GM21619 (cell line): ENCODE data around the gene FASLG.

Experiments used
- ATAC-seq: cut with Tn5 transposase; IDR thresholded peaks from one replicate; pipeline ENCODE4 v1.9.1; 2021; ENCODE audit not compliant: unreplicated experiment

Gene FASLG

DNA sequence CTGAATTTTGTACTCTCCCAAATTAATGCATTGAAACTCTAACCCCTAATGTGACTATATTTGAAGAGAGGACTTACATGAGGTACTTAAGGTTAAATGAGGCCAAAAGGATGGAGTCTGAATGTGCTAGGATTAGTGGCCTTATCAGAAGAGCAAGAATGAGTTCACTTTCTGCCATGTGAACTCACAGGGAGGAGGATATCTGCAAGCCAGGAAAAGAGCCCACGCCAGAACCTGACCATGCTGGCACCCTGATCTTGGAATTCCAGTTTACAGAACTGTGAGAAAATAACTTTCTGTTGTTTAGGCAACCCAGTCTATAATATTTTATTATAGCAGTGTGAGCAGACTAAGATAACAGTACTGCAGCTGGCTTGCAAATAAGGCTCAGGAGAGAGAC lies 12.2 kb upstream of the FASLG start:
- ATAC-seq = no peak

DNA sequence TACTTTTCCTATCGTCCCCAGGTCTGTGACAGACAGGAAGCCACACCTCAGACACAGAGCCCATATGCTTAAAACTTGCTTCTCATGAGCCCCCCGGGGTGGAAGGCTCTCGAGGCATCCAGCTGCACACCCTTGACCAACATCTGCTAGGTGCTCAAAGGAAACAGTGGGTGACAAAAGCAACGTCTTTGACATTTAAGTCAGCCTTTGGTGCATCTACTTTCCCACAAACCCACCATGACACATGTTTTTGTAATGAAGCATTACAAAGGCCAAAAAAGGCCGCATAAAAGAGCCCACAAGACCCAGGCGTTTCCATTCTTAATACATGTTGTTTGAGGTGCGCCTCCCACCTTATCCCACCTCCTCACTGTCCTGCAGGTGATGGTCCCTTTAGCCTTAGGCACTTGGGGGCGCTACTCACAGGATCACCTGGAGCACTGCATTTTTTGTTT lies 11.8 kb upstream of the FASLG start:
- no peak for ATAC-seq

GRCh38 chr1:172647987-172648386 lies 10.9 kb upstream of the FASLG start:
- no peak for ATAC-seq

GRCh38 chr1:172650474-172651193 lies 8.3 kb upstream of the FASLG start:
- no peak for ATAC-seq

DNA sequence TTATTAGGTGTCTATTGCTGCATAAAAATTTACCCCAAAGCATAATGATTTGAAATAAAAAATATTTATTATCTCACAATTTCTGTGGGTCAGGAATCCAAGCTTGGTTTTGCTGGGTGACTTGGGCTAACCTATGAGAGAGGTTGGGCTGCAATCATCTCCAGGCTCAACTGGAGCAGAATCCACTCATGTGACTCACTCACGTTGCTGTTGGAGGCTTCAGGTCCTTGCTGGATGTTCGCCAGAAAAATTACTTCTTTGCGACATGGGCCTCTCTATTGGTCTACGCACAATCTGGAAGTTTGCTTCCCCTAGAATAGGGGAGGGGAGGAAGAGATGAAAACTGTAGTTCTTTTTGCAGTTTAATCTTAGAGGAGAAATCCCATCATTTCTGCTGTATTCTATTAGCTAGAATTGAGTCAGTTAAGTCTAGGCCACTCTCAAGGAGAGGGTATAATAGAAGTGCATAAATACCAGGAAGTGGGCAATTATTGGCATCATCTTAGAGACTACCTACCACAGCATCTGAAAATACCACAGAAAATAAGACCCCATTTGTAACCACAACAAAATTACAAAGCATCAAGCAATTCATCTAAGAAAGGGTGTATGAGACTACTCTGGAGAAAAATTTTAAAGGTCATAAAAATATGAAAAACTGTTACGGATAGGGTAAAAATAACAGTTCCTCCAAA lies 5.7 kb upstream of the FASLG start:
- ATAC-seq = no peak

- no peak for ATAC-seq
Observed at GRCh38 chr1:172654535-172654934, 4.4 kb upstream of the FASLG start.

GRCh38 chr1:172656576-172656975 lies 2.3 kb upstream of the FASLG start:
- ATAC-seq = no peak

GRCh38 chr1:172657586-172657985 lies 1.3 kb upstream of the FASLG start:
- no peak for ATAC-seq

DNA sequence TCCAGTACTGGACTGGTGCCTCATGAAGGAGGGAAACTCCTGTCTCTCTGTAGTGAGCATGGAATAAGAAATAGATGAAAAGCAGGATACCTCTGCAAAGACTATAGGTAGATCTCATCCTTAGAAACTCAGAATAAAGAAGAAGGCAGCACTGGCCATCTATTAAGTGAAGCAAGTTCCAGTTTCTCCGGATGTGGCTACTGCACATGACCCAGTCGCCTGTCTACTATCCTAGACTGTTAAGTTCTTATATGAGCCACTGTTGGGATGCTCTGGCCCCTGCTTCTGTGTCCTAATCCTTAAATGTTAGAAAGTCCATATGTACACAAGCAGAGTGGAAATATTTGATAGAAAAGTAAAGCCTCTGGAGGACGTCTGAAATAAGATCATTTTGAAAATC lies 2.2 kb downstream of the FASLG start:
- no peak for ATAC-seq

- peak; percentile 91 for ATAC-seq
Observed at GRCh38 chr1:172662464-172663109, 3.7 kb downstream of the FASLG start.

- no peak for ATAC-seq
Observed at GRCh38 chr1:172663732-172664131, 4.8 kb downstream of the FASLG start.

GRCh38 chr1:172668097-172668496 lies 9.2 kb downstream of the FASLG start:
- ATAC-seq = no peak

GRCh38 chr1:172669011-172669410 lies 10.1 kb downstream of the FASLG start:
- no peak for ATAC-seq

GRCh38 chr1:172670316-172670715 lies 11.4 kb downstream of the FASLG start:
- peak; percentile 35 for ATAC-seq

DNA sequence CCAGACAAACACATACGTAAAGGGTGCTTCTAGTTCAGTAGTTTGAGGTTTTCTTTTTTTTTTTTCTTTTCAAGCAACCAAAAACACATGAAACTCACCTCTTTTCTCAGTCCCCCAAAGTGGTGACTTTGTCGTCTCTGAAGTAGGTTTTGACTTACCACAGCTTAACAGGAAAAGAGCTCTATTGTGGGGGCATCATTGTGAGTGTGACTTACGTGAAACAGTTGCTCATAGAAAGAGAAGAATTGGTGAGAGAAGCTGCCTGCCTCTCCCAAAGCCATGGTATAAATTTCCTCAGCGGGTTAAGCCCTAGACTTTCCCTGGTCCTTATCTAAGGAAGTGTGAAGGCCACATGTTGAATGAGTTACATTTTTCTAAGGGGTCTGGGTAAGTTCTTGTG lies 11.9 kb downstream of the FASLG start:
- peak; percentile 82 for ATAC-seq

GRCh38 chr1:172671591-172671990 lies 12.7 kb downstream of the FASLG start:
- ATAC-seq = no peak

- ATAC-seq = no peak
Observed at GRCh38 chr1:172672720-172673119, 13.8 kb downstream of the FASLG start.

DNA sequence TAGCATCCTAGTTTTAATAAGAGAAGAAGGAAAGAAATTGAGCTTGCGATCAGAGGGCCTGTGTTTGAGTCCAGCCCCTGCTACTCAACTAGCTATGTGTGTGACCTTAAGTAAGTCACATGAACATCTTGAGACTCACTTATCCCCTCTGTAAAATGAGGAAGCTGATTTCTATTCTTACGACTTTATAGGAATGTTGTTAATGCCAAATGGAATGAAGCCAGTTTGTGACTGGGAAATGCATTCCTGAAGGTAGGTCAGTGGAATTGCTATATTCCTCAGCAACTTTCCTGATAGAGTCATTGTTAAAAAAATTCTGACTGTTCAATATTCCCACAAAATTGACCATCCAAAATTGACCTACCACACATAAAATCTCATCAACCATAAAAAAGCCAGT lies 14.9 kb downstream of the FASLG start:
- ATAC-seq = no peak

GRCh38 chr1:172674831-172675613 lies 16.1 kb downstream of the FASLG start:
- ATAC-seq = no peak

DNA sequence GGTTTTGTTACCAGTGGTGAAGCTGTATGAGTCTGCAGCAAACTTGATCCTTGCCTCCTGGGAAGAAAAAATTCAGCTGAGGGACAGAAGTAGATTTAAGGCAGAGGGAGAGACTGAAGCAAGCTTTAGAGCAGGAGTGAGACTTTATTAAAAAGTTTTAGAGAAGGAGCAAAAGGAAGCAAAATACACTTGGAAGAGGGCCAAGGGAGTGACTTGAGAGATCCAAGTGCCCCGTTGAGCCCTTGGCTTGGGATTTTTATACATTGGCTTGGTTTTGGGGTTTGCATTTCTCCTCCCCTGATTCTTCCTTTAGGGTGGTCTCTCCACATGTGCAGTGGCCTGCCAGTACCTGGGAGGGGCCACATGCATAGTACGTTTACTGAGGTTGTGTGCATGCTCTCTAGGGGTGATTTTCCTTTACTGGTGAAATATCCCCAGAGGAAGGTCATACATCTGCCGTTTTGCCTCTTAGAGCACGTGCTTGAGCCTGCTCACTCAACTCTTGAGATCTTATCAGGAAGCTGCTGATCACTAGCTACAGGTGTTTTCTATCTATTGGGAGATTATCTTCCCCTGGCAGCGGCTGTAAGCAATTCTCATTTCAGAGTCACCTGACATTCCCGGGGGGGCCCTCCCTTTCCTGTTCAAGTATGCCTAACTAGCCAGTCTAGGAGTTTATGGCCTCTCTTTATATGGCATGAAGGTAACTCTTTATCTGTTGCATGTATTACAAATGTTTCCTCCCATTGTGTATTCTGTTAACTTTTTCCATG lies 20.3 kb downstream of the FASLG start:
- ATAC-seq = no peak

- no peak for ATAC-seq
Observed at GRCh38 chr1:172680244-172680643, 21.3 kb downstream of the FASLG start.
